HPDE6-E6E7 (cell line): Measurements from ENCODE around the gene BLTP3A.
A peak's percentile ranks its signal among the peaks of the same experiment; 100 is the strongest.
"Not testable (repeated sequence)": the region's sequence is repeated elsewhere in the genome, so short reads cannot be mapped to it uniquely, and the experiment has no call there.

ENCODE experiments used
- DNase-seq: peaks from one replicate; pipeline ENCODE4 v3.0.0; 2011; ENCODE audit warnings: missing footprints; ENCODE audit errors: extremely low spot score

Gene BLTP3A

GRCh38 chr6:34791701-34792604 lies at the start of gene BLTP3A:
BLTP3A (plus strand) TSS chr6:34792083; CDS start chr6:34792251, 168 bp downstream.
- peak; percentile 44 for DNase-seq

GRCh38 chr6:34742094-34742493 lies 49.8 kb upstream of the BLTP3A start:
- no peak for DNase-seq

GRCh38 chr6:34743625-34744293 lies 48.1 kb upstream of the BLTP3A start:
- DNase-seq: no peak

- not testable (repeated sequence) for DNase-seq
Observed at GRCh38 chr6:34744294-34744647, 47.6 kb upstream of the BLTP3A start.

- DNase-seq: peak; percentile 76
Observed at GRCh38 chr6:34745277-34746103, 46.4 kb upstream of the BLTP3A start.

- DNase-seq: no peak
Observed at GRCh38 chr6:34746104-34746846, 45.6 kb upstream of the BLTP3A start.

GRCh38 chr6:34748757-34749156 lies 43.1 kb upstream of the BLTP3A start:
- DNase-seq: no peak

GRCh38 chr6:34756513-34756856 lies 35.4 kb upstream of the BLTP3A start:
- DNase-seq: not testable (repeated sequence)

GRCh38 chr6:34757687-34758274 lies 34.1 kb upstream of the BLTP3A start:
- no peak for DNase-seq

- no peak for DNase-seq
Observed at GRCh38 chr6:34760108-34760507, 31.8 kb upstream of the BLTP3A start.

GRCh38 chr6:34761681-34762080 lies 30.2 kb upstream of the BLTP3A start:
- DNase-seq: not testable (repeated sequence)

- no peak for DNase-seq
Observed at GRCh38 chr6:34768148-34768547, 23.7 kb upstream of the BLTP3A start.

- DNase-seq: no peak
Observed at GRCh38 chr6:34771727-34772126, 20.2 kb upstream of the BLTP3A start.

- DNase-seq: no peak
Observed at GRCh38 chr6:34772940-34773339, 18.9 kb upstream of the BLTP3A start.

GRCh38 chr6:34773916-34774315 lies 18.0 kb upstream of the BLTP3A start:
- no peak for DNase-seq

GRCh38 chr6:34774967-34775366 lies 16.9 kb upstream of the BLTP3A start:
- DNase-seq: no peak

GRCh38 chr6:34785375-34785774 lies 6.5 kb upstream of the BLTP3A start:
- not testable (repeated sequence) for DNase-seq

- DNase-seq: not testable (repeated sequence)
Observed at GRCh38 chr6:34787152-34787551, 4.7 kb upstream of the BLTP3A start.

- no peak for DNase-seq
Observed at GRCh38 chr6:34788111-34788510, 3.8 kb upstream of the BLTP3A start.

- DNase-seq: peak; percentile 22
Observed at GRCh38 chr6:34791164-34791700, 651 bp upstream of the BLTP3A start.
